Astrocyte (in vitro differentiated cells and primary cell): ENCODE results near the gene ARHGAP24.

Experiments
- CTCF ChIP-seq: IDR thresholded peaks from 2 replicates; pipeline ENCODE4 v1.5.1; 2011; ENCODE audit warnings: low read depth, mild to moderate bottlenecking, inconsistent platforms, low read length, moderate library complexity; ENCODE audit not compliant: insufficient read depth
- EZH2 ChIP-seq: IDR thresholded peaks from 2 replicates; pipeline ENCODE4 v1.6.1; 2012; ENCODE audit warnings: mild to moderate bottlenecking, low read length, inconsistent platforms; ENCODE audit not compliant: insufficient read depth

- TF ChIP-seq CTCF (peak; percentile 43), EZH2 (no peak)
Observed at GRCh38 chr4:85756938-85757337, 282.0 kb downstream of the ARHGAP24 start.
